ENCODE data around the gene NUSAP1.

DNA sequence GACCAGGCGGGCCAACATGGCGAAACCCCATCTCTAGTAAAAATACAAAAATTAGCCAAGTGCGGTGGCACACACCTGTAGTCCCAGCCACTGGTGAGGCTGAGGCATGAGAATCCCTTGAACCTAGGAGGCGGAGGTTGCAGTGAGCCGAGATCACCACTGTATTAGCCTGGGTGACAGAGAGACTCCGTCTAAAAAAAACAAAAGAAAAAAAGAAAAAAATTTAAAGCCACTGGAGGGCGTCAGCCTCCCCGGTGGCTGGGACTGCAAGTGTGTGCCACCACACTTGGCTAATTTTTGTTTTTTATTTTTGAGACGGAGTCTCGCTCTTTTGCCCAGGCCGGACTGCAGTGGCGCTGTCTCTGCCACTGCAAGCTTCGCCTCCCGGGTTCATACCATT, 92.1 kb downstream of the NUSAP1 start:
- TF ChIP-seq SUZ12 (IDR thresholded peaks at IDR 0.05; ENCODE audit: extremely low read depth, insufficient read depth, insufficient read length) (no peak), ZNF274 (IDR thresholded peaks at IDR 0.05; ENCODE audit: low read depth, low read length) (no peak)

Measured in NT2/D1 (cell line).